Gastroesophageal sphincter (tissue), 3 donors: Measurements from ENCODE around the gene ZNF425.

Experiments used
- EP300 ChIP-seq: sonication (generic); formaldehyde crosslinking; IDR thresholded peaks from one replicate; pipeline ENCODE4 v1.6.1; 2017; ENCODE audit warnings: antibody characterized with exemption, mild to moderate bottlenecking
- POLR2A ChIP-seq, 2 donors: fragments of 450-650 bp; IDR thresholded peaks; one replicate each; pipeline ENCODE4 v1.6.1; 2017; ENCODE audit warnings: antibody characterized with exemption in 2 of 2, mild to moderate bottlenecking in 2 of 2, moderate library complexity in 1 of 2
- POLR2AphosphoS5 ChIP-seq: sonication (generic); formaldehyde crosslinking; IDR thresholded peaks from one replicate; pipeline ENCODE4 v1.6.1; 2017; ENCODE audit warnings: antibody characterized with exemption
- TF ChIP-seq, protein P1 (sequence below), 4 experiments: fragments of 200-600 bp in 2 of 4; fragments of 450-650 bp in 2 of 4; sonication (generic) in 1 of 4; IDR thresholded peaks; one replicate each; pipeline ENCODE4 v1.5.1; 2017 to 2019; ENCODE audit warnings: antibody characterized with exemption in 4 of 4, mild to moderate bottlenecking in 2 of 4, moderate library complexity in 2 of 4

DNA sequence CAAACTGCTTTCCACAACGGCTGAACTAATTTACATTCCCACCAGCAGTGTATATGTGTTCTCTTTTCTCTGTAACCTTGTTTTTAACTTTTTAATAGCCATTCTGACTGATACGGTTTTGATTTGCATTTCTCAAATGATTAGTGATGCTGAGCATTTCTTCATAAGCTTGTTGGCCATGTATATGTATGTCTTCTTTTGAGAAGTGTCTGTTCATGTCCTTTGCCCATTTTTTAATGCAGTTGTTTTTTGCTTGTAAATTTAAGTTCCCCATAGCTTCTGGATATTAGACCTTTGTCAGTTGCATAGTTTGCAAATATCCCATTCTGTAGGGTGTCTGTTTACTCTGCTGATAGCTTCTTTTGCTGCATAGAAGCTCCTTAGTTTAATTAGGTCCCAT, 41.7 kb downstream of the ZNF425 start:
- no peak for TF ChIP-seq POLR2AphosphoS5
- TF ChIP-seq POLR2A (IDR thresholded peaks at IDR 0.05) = no peak
- TF ChIP-seq, protein P1, sequence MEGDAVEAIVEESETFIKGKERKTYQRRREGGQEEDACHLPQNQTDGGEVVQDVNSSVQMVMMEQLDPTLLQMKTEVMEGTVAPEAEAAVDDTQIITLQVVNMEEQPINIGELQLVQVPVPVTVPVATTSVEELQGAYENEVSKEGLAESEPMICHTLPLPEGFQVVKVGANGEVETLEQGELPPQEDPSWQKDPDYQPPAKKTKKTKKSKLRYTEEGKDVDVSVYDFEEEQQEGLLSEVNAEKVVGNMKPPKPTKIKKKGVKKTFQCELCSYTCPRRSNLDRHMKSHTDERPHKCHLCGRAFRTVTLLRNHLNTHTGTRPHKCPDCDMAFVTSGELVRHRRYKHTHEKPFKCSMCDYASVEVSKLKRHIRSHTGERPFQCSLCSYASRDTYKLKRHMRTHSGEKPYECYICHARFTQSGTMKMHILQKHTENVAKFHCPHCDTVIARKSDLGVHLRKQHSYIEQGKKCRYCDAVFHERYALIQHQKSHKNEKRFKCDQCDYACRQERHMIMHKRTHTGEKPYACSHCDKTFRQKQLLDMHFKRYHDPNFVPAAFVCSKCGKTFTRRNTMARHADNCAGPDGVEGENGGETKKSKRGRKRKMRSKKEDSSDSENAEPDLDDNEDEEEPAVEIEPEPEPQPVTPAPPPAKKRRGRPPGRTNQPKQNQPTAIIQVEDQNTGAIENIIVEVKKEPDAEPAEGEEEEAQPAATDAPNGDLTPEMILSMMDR (IDR thresholded peaks at IDR 0.05) = no peak
- TF ChIP-seq EP300 = no peak
